GM12874 (cell line): ENCODE results near the gene P2RX5.

ENCODE experiments used
- CTCF ChIP-seq: IDR thresholded peaks from 2 replicates; pipeline ENCODE4 v1.5.1; 2011; ENCODE audit warnings: low read depth, mild to moderate bottlenecking, control low read depth, low read length, moderate library complexity; ENCODE audit not compliant: insufficient read depth

Gene P2RX5

GRCh38 chr17:3685174-3685573 lies 10.8 kb downstream of the P2RX5 start:
- no peak for TF ChIP-seq CTCF

- peak; percentile 97 for TF ChIP-seq CTCF
Observed at GRCh38 chr17:3683054-3683511, 12.9 kb downstream of the P2RX5 start.

- no peak for TF ChIP-seq CTCF
Observed at GRCh38 chr17:3682033-3682432, 13.9 kb downstream of the P2RX5 start.

- TF ChIP-seq CTCF: no peak
Observed at GRCh38 chr17:3681565-3681964, 14.4 kb downstream of the P2RX5 start.

GRCh38 chr17:3681057-3681456 lies 14.9 kb downstream of the P2RX5 start:
- no peak for TF ChIP-seq CTCF

GRCh38 chr17:3679531-3680126 lies 16.3 kb downstream of the P2RX5 start:
- no peak for TF ChIP-seq CTCF

GRCh38 chr17:3678821-3679530 lies 17.0 kb downstream of the P2RX5 start:
- TF ChIP-seq CTCF: no peak
